ENCODE measurements around the gene FBXW2.
A peak's percentile ranks its signal among the peaks of the same experiment; 100 is the strongest.
"Not testable (repeated sequence)": the region's sequence is repeated elsewhere in the genome, so short reads cannot be mapped to it uniquely, and the experiment has no call there.

Gene FBXW2

GRCh38 chr9:120792898-120793765, at the start of gene FBXW2:
Gene FBXW2 (minus strand): TSS chr9:120793416. CDS start chr9:120788258, 5,158 bp downstream.
- DNase-seq, result peak; percentile 93 to 97 (median 95)

DNA sequence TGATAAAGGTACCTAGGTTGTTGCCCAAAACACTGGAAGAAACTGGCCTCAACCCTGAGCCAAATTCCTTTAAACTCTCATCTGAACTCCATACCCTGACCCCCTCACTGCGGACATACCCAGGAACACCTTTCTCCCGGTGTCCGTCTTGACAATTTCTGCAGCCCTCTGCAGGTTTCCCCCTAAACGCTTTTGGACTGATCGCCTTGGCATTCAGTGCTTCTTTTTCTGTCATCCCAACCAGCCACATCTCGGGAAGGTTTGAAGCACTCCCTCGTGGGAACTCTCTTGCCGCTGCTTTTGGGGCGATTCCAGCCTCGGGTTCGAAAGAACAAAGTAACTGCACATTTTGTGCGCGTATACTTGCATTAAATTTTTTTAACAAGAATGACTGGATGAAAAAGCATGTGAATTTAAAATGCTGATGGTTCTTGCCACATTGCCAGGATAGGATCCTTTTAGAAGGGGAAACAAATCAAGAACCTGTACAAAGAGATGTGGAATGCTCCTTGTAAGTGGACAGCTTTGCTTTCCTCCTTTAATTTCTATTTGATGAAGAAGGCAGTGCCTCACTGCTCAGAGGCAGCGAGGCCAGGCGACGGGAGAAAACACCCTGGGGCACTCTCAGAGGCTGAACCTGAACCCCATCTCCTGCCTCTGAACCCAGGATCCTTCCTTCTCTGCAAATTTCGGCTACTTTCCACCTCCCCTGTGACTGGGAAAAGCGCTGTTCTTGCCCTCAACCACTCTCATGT, 48.9 kb upstream of the FBXW2 start:
- peak in 1 of 3 donors; percentile 21 for DNase-seq

DNA sequence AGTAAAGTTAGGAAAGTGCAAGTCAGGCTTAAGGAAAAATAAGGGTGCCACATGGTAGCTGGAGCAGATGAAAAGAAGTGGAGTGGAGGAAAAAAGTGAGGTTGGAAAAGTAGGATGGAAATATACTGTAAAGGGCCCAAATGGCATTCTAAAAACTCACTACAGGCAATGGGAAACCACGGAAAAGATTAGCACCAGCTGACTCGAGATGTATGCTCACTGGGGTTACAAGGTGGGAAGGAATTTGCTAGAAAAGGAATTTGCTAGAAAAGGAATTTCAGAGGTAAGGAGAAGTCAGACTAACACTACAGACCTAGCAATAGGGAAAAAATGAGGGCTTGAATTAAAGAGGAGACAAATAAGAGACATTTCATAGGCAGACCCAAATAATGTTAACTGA, 45.9 kb upstream of the FBXW2 start:
- DNase-seq, result no peak

DNA sequence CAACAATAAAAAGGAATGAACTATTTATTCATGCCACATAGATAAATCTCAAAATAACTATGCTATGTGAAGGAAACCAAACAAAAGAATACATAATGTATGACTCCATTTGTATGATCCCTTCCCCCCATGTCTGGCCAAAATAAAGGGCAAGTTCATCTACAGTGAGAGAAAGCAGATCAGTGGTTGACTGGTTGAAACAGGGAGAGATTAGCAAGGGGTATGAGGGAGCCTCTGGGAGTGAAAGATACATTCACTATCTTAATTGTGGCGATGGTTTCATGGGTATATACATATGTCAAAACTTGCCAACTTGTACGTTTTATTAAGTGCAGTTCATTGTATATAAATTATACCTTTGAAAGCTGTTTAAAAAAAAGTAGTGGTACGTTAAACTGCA, 44.7 kb upstream of the FBXW2 start:
- DNase-seq, result no peak

DNA sequence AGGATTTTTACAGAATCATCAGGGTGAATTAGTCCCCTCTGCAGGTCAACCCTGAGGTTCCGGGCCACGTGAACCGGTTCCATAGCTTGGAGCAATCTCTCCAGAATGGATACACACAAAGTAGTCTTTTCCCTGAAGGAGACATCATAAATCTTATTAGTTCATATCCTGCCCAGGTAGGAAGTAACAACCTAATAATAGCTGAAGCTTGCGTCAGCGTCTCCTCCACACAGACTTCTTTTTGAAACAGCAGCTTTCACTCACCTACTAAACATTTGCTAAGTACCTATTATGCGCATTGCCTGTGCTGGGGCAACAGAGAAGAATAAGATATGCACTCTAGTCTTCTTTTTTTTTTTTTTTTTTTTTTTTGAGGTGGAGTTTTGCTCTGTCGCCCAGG, 40.1 kb upstream of the FBXW2 start:
- DNase-seq, result no peak

- DNase-seq, result no peak
These were observed 39.6 kb upstream of the FBXW2 start for GRCh38 chr9:120832807-120833206.

GRCh38 chr9:120830865-120831264, 37.6 kb upstream of the FBXW2 start:
- DNase-seq, result no peak

DNA sequence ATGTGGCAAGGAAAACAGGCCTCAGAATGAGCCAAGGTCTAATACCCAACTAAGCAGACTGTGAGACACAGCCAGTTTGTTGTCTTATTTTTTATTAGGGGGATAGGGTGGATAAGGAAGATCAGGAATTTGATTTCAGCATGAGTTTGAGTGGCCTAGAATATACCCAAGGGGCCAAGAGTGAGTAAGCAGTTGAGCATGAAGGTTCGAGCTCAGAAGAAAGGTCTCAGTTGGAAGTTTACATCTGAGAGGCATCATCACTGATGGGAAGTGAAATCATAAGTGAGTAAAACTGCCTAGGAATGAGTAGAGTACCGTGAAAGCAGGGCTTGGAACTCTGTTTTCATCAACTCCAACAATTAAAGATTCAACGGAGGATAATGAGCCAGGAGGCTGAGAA, 36.9 kb upstream of the FBXW2 start:
- DNase-seq, result no peak

- no peak for DNase-seq
These were observed 36.4 kb upstream of the FBXW2 start for GRCh38 chr9:120829650-120830049.

- no peak for DNase-seq
These were observed 26.9 kb upstream of the FBXW2 start for GRCh38 chr9:120820095-120820494.

- DNase-seq, result no peak
These were observed 25.4 kb upstream of the FBXW2 start for GRCh38 chr9:120818595-120818994.

- DNase-seq, result no peak
These were observed 21.9 kb upstream of the FBXW2 start for GRCh38 chr9:120815075-120815474.

- no peak for DNase-seq
These were observed 15.7 kb upstream of the FBXW2 start for GRCh38 chr9:120808931-120809330.

DNA sequence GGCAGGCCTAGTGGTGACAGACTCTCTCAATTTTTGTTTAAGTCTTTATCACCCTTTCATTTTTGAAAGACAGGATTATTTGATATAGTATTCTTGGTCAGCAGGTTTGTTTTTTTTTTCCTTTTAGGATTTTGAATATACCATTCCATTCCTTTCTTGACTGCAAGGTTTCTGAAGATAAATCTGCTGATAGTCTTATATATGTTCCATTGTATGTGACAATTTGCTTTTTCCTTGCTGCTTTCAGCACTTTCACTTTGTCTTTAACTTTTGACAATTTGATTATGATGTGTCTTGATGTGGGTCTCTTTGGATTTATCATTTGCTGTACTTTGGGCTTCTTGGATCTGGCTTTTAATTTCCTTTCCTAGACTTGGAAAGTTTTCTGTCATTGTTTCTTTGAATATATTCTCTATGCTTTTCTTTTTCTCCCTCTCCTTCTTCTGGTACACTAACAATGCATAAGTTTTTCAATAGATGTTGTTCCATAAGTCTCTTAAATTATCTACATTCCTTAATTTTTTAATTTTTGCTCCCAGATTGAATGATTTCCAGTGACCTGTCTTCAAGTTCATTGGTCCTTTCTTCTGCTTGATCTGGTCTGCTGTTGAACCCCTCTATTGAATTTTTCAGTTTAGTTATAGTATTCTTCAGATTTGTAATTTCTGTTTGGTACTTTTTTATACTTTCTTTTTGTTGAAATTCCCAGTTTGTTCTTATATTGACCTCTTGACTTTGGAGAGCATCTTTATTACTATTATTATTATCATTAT, 14.6 kb upstream of the FBXW2 start:
- no peak for DNase-seq

DNA sequence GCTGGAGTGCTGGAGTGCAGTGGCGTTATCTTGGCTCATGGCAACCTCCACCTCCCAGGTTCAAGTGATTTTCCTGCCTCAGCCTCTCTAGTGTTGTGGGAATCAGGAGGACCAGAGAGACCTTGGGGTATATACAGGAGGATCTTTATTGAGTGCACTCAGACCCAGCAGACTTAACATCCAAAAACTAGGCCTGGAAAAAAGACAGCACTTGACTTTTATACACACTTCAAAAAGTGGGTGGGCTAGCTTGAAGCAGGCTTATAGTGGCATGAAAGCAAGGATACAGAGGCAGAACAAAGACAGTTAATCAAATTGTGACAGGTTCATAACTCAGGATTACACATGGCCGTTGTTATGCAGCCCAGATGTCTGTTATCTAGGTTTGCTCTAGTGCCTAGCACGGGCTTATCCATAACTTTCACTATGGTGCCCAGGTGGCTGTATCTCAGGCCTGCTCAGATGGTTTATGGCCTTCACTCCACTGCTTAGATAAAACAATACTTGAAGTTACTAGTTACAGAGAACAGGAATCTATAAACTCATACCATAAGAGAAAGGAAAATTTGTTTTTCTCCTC, 11.7 kb upstream of the FBXW2 start:
- DNase-seq, result not testable (repeated sequence)

GRCh38 chr9:120801441-120801840, 8.2 kb upstream of the FBXW2 start:
- DNase-seq, result no peak

DNA sequence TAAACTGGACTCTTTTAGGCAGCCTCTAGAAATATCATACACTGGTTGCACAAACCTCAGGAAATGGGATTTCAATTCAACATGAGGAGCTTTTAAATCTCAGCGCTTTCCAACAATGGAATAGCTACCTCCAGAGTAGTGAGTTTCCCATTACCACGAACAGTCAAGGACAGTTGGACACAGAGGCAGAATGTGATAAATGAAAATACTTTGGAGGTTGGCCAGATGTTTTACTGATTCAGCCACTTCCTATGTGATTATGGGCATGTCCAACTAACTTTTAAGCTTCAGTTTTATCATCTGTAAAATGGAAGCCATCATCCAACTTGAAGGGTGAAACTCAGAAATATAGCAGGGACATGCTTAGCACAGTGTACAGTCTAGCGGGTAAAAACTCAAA, 2.1 kb downstream of the FBXW2 start:
- no peak for DNase-seq

DNA sequence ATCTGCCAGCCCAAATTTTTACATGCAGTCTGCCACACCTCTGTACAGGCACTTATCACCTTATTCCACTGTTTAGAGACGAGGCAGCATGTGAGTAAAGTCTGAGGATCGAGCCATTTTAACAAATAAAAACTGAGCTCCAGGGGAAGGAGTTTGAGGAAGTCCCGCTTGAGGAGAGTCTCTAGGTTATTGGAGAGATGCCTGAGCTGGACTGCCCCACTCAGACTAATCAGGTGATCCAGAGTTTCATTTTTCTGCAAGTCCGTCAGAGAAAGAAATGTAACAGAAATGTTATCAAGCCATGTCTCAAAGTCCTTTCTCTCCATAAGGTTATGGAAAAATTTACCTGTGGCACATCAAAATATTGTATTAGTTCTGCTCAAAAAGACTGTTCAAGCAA, 5.3 kb downstream of the FBXW2 start:
- peak in 2 of 3 donors; percentile 20 to 25 for DNase-seq

GRCh38 chr9:120783602-120784047, 9.6 kb downstream of the FBXW2 start:
- DNase-seq, result peak; percentile 67 to 88 (median 87)

DNA sequence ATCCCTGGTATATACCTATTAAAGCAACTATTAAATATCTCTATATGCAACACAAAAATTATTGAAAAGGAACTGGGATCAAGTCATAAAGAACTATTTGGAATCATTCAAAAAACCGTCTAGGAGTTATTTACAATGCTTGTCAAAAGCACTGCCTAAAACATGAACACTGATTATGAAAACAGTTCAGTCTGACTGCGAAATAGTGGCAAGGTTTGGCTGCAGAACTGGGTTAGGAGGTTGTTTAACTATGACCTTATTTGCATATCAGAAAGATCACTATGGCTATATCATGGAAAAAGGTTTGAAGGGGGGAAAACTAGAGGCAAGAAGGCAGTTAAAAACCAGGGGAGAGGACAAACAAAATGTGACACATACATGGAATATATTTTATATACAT, 12.0 kb downstream of the FBXW2 start:
- DNase-seq, result no peak

DNA sequence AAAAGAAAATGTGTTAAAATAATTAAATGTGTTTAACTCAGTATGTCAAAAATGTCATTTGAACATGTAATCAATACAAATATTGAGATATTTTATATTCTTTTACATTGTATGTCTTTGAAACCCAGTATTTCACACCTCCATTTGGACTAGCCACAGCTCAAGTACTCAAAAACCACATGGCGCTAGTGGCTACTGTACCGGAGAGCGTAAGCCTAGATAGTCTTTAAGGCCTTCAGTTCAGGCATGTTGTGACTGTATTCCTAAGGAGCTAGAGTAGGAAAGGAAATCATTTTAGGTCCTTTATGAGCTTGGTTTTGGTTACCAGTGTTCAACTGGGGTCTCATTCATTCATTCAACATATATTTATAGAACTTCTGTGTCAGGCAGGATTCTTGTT, 12.8 kb downstream of the FBXW2 start:
- DNase-seq, result no peak

DNA sequence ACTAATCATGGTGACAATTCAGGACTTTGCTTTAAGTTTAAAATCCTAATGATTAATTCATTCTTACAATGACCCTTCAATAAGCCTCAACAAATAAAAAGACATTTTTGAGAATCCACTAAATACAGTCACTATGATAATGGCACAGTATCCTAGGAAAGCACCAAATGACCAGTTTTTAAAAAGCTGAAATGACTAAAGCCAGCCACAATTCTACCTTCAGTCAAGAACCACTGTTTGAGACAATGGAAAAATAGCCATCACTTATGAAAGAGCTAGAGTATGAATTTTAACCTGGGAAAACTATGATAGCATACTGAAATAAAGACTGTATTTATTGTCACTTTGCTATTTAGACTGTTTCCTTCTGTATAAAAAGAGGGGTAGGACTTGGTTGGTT, 14.0 kb downstream of the FBXW2 start:
- DNase-seq, result no peak

- no peak for DNase-seq
These were observed 14.5 kb downstream of the FBXW2 start for GRCh38 chr9:120778758-120779157.
